HEK293T (cell line): Measurements from ENCODE around the gene TSPAN4.

Experiments
- CTCF ChIA-PET: fragments of 350-600 bp; formaldehyde crosslinking; extraction: SDS; loops from one replicate; lab custom pipeline; 2021; ENCODE audit warnings: antibody characterized with exemption, inconsistent platforms; lab: Yijun Ruan, JAX
- POLR2A ChIA-PET: fragments of 350-600 bp; formaldehyde crosslinking; extraction: SDS; loops from one replicate; lab custom pipeline; 2020; ENCODE audit warnings: antibody characterized with exemption, inconsistent platforms; lab: Yijun Ruan, JAX
- DNase-seq: peaks from one replicate; pipeline ENCODE4 v3.0.0; 2012; ENCODE audit warnings: mixed read lengths; ENCODE audit errors: extremely low spot score
- ARNT ChIP-seq: fragments of 450-650 bp; IDR thresholded peaks from 2 replicates; pipeline ENCODE4 v1.6.1; 2017; ENCODE audit warnings: mild to moderate bottlenecking
- BHLHE40 ChIP-seq: fragments of 450-650 bp; IDR thresholded peaks from 2 replicates; pipeline ENCODE4 v1.6.1; 2016; ENCODE audit warnings: mild to moderate bottlenecking, moderate library complexity, borderline replicate concordance
- CTBP1 ChIP-seq: fragments of 450-650 bp; IDR thresholded peaks from 2 replicates; pipeline ENCODE4 v1.6.1; 2016; ENCODE audit warnings: borderline replicate concordance
- ELF4 ChIP-seq: fragments of 450-650 bp; IDR thresholded peaks from 2 replicates; pipeline ENCODE4 v1.6.1; 2017; ENCODE audit warnings: antibody characterized with exemption
- FOXA1 ChIP-seq: fragments of 450-650 bp; IDR thresholded peaks from 2 replicates; pipeline ENCODE4 v1.6.1; 2016; ENCODE audit warnings: mild to moderate bottlenecking
- FOXK2 ChIP-seq: fragments of 450-650 bp; IDR thresholded peaks from 2 replicates; pipeline ENCODE4 v1.6.1; 2016; ENCODE audit warnings: mild to moderate bottlenecking
- FOXM1 ChIP-seq: fragments of 450-650 bp; IDR thresholded peaks from 2 replicates; pipeline ENCODE4 v1.6.1; 2017; ENCODE audit warnings: mild to moderate bottlenecking, borderline replicate concordance
- HDGF ChIP-seq: fragments of 450-650 bp; IDR thresholded peaks from 2 replicates; pipeline ENCODE4 v1.6.1; 2017; ENCODE audit warnings: antibody characterized with exemption, borderline replicate concordance
- L3MBTL2 ChIP-seq: fragments of 450-650 bp; conservative IDR thresholded peaks from 2 replicates; pipeline ENCODE4 v1.6.1; 2016; ENCODE audit warnings: mild to moderate bottlenecking
- LEF1 ChIP-seq: fragments of 450-650 bp; IDR thresholded peaks from 2 replicates; pipeline ENCODE4 v1.6.1; 2017; ENCODE audit warnings: mild to moderate bottlenecking, borderline replicate concordance
- NFRKB ChIP-seq: fragments of 450-650 bp; IDR thresholded peaks from 2 replicates; pipeline ENCODE4 v1.6.1; 2016; ENCODE audit warnings: mild to moderate bottlenecking, moderate library complexity
- SP1 ChIP-seq: fragments of 450-650 bp; IDR thresholded peaks from 2 replicates; pipeline ENCODE4 v1.6.1; 2017
- SUZ12 ChIP-seq: fragments of 450-650 bp; IDR thresholded peaks from 2 replicates; pipeline ENCODE4 v1.6.1; 2016; ENCODE audit warnings: mild to moderate bottlenecking
- TARDBP ChIP-seq: fragments of 450-650 bp; IDR thresholded peaks from 2 replicates; pipeline ENCODE4 v1.6.1; 2016
- ZNF384 ChIP-seq: fragments of 450-650 bp; IDR thresholded peaks from 2 replicates; pipeline ENCODE4 v1.6.1; 2016
- TF ChIP-seq, protein P1 (sequence below): fragments of 450-650 bp; IDR thresholded peaks from 2 replicates; pipeline ENCODE4 v1.6.1; 2016

Gene TSPAN4

DNA sequence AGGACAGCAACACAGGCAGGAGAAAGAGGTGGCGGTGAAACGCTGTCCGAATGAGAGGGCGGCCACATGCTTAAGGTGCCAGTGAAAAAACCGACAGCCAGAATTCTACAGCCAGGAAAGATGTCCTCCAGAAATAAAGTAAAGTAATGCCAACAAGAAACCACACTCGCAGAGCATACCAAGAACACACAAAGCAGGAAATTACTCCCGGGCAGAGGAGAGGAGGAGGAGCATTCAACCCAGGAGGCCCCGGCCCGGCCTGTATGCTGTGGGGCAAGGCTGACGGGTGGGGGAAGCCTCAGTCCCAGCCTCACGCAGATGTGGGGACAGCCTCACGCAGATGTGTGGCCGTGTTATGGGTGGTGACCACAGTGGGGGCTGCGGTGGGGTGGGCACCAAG is 39.9 kb downstream of the TSPAN4 start:
- TF ChIP-seq, protein P1, sequence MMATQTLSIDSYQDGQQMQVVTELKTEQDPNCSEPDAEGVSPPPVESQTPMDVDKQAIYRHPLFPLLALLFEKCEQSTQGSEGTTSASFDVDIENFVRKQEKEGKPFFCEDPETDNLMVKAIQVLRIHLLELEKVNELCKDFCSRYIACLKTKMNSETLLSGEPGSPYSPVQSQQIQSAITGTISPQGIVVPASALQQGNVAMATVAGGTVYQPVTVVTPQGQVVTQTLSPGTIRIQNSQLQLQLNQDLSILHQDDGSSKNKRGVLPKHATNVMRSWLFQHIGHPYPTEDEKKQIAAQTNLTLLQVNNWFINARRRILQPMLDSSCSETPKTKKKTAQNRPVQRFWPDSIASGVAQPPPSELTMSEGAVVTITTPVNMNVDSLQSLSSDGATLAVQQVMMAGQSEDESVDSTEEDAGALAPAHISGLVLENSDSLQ: no peak
- TF ChIP-seq NFRKB (no peak), L3MBTL2 (no peak), ELF4 (no peak), SUZ12 (no peak), CTBP1 (no peak), BHLHE40 (no peak), FOXK2 (no peak), FOXA1 (no peak), LEF1 (no peak), FOXM1 (no peak)
- no peak for DNase-seq
- POLR2A ChIA-PET: no interaction called here
- CTCF ChIA-PET: no interaction called here

DNA sequence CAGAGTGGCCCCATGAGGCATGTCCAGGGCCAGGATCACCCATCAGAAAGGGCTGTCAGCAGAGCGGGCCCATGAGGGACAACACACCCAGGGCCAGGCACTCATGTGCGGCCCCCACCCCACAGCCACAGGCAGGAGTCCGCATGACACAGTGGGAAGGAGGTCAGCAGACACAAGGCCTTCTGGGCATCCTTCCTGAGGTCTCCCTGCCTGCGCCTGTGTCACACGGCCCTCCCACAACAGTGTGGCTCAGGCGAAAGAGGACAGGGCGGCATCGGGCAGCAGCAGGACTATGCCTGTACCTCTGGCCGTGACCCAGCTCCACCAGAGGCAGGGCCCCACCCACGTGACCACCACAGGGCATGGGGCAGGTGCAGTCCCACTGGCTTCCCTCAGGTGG is 40.9 kb downstream of the TSPAN4 start:
- DNase-seq: no peak
- ChIA-PET CTCF (no interaction called here), POLR2A (no interaction called here)
- TF ChIP-seq SUZ12 (no peak), BHLHE40 (no peak)

DNA sequence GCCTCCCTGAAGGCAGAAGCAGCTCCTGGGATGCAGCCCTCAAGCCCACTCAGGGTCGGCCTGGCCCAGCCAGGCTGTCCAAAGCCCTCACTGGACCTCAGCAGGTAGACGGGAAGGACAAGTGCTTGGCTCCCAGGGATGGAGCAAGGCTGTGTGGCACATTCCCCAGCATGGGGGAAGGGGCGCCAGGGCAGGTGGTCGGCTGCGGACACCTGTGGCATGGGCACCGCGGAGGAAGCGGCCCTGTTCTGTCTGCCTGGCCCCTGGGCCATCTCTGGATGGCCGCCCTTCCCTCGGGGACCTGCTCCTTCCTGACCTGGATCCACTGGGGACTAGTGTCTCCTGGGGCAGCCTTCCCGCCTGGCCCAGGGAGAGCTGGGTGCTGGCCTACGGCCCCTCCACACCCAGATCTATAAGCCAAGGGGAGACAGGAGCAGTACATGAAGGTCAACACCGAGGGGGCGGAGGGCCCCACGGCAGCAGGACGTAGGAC is 42.0 kb downstream of the TSPAN4 start:
- TF ChIP-seq SUZ12 (no peak), BHLHE40 (no peak), ELF4 (no peak), CTBP1 (no peak), FOXM1 (no peak), FOXA1 (no peak), NFRKB (no peak)
- TF ChIP-seq, protein P1: no peak
- no peak for DNase-seq
- POLR2A ChIA-PET: no interaction called here
- CTCF ChIA-PET: no interaction called here

DNA sequence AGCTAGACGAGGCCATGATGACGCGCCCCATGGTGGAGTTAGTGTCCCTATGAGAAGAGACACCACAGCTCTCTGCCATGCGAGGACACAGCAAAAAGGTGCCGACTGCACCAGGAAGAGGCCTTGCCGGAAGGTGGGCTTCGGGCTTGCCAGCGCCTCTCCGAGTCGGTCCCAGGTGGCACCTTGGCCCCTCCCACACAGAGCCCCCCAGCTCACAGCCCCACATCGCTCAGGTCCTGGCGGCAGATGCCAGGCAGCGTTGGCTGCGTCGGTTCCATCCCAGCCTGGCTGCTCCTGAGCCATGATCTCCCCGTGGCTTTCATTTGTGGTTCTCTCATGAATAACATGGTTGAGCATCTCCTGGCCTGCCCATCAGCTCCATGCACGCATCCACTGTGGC is 43.9 kb downstream of the TSPAN4 start:
- no peak for DNase-seq
- CTCF ChIA-PET: no interaction called here
- TF ChIP-seq NFRKB: no peak
- no peak for TF ChIP-seq CTBP1
- TF ChIP-seq FOXK2: no peak
- TF ChIP-seq TARDBP: no peak
- no peak for TF ChIP-seq BHLHE40
- TF ChIP-seq FOXM1: no peak
- TF ChIP-seq SP1: no peak
- TF ChIP-seq FOXA1: no peak
- no peak for TF ChIP-seq ARNT
- TF ChIP-seq, protein P1: no peak
- TF ChIP-seq ELF4: no peak
- no peak for TF ChIP-seq SUZ12
- TF ChIP-seq LEF1: no peak
- TF ChIP-seq HDGF: no peak
- POLR2A ChIA-PET: no interaction called here

DNA sequence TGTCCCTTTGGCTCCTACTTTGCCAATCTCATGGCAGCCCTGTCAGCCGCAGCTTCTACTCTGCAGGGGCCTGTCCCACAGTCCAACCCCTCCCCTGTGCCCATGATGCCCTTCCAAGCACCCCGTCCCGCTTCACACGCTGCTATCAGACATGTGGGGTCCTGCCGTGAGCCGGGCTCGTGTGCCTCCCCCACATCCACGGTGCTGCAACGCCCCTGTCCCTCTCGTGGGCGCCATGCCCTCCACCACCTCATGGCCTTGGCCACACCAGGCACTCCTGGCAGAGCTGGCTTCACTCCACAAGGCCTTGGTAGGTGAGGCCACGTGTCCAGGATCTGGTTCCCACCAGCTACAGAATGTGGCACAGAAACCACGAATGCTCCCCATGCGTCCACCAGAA is 44.9 kb downstream of the TSPAN4 start:
- DNase-seq: no peak
- TF ChIP-seq BHLHE40 (no peak), SUZ12 (no peak), ZNF384 (no peak), FOXA1 (no peak), CTBP1 (no peak), NFRKB (no peak), TARDBP (no peak), FOXM1 (no peak), L3MBTL2 (no peak)
- ChIA-PET CTCF (no interaction called here), POLR2A (no interaction called here)

DNA sequence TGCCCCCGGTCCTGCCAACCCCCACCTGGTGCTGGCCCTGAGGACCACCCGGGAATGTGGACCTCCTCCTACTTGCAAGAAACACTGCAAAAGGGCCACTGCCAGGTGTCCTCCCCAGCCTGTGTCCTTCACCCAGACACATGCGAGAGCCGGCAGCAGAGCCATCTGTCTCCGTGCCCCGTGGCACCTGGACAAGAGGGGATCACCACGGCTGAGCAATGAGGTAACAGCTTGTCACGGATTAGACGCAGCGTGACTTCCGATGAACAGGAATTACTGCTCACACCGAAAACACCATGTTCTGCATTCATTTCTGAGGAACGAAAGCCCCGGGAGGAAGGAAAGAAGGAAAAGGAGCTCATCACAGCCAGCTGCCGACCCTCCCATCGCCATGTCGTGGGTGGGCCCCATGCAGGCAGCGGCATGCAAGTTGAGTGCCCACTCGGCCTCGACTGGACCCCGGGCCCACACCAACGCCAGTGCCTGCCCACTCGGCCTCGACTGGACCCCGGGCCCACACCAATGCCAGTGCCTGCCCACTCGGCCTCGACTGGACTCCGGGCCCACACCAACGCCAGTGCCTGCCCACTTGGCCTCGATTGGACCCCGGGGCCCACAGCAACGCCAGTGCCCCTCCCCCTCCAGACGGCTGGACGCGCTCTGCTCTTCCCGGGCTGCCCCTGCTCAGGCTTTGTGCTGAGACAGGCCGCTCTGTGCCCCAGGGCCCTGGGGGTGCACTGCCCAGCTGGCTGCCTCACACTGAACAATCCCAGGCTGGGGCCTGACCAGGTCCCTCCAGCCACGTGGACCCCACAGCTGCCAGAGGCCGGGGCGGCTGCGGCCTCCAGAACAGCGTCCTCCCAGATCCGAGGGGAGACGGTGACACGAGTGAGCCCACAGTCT is 45.9 kb downstream of the TSPAN4 start:
- no peak for DNase-seq
- TF ChIP-seq FOXA1 (no peak), BHLHE40 (no peak), NFRKB (no peak), FOXK2 (no peak), SP1 (no peak), CTBP1 (no peak), ELF4 (no peak), LEF1 (no peak), ZNF384 (no peak), L3MBTL2 (no peak), FOXM1 (no peak), ARNT (no peak), HDGF (no peak), TARDBP (no peak), SUZ12 (no peak)
- TF ChIP-seq, protein P1: no peak
- CTCF ChIA-PET: no interaction called here
- POLR2A ChIA-PET: interaction anchor here (0.6 kb wide), 1 partner anchor 64 kb away, joined by 3 read pairs; no protein-coding TSS in a partner anchor
